Stimulated activated CD4-positive, alpha-beta T cell treated with anti-CD3 and anti-CD28 coated beads, Interleukin-4, amount 100 ng/mL, for 1 hour (primary cell): ENCODE results near the gene CAPN15.

Experiments used
- DNase-seq: peaks from one replicate; pipeline ENCODE4 v3.0.0-alpha.2; 2020

Gene CAPN15

GRCh38 chr16:548586-548985 is 21.1 kb downstream of the CAPN15 start:
- no peak for DNase-seq

GRCh38 chr16:549544-550263 is 22.2 kb downstream of the CAPN15 start:
- DNase-seq, result no peak

- DNase-seq, result no peak
These were observed 23.7 kb downstream of the CAPN15 start for GRCh38 chr16:551210-551609.

- DNase-seq, result no peak
These were observed 24.7 kb downstream of the CAPN15 start for GRCh38 chr16:552171-552570.

GRCh38 chr16:553601-554296 is 26.2 kb downstream of the CAPN15 start:
- DNase-seq, result no peak

GRCh38 chr16:554297-554621 is 26.7 kb downstream of the CAPN15 start:
- no peak for DNase-seq

GRCh38 chr16:554640-555365 is 27.3 kb downstream of the CAPN15 start:
- no peak for DNase-seq

GRCh38 chr16:555528-556473 is 28.3 kb downstream of the CAPN15 start:
- DNase-seq, result no peak

- no peak for DNase-seq
These were observed 29.1 kb downstream of the CAPN15 start for GRCh38 chr16:556474-557173.

- no peak for DNase-seq
These were observed 30.2 kb downstream of the CAPN15 start for GRCh38 chr16:557463-558297.

- no peak for DNase-seq
These were observed 30.9 kb downstream of the CAPN15 start for GRCh38 chr16:558298-559020.

- no peak for DNase-seq
These were observed 31.5 kb downstream of the CAPN15 start for GRCh38 chr16:559021-559380.

GRCh38 chr16:559411-560203 is 32.1 kb downstream of the CAPN15 start:
- no peak for DNase-seq

- DNase-seq, result no peak
These were observed 32.7 kb downstream of the CAPN15 start, which contains the start of gene PRR35 for GRCh38 chr16:560204-560700. Gene PRR35, plus strand, starts transcription at chr16:560394. Its CDS starts 2,901 bp downstream, at chr16:563295.

- DNase-seq, result no peak
These were observed 33.3 kb downstream of the CAPN15 start for GRCh38 chr16:560701-561412.

GRCh38 chr16:561413-561794 is 33.9 kb downstream of the CAPN15 start:
- DNase-seq, result no peak

- no peak for DNase-seq
These were observed 34.7 kb downstream of the CAPN15 start for GRCh38 chr16:561957-562938.
